Activated CD4-positive, CD25-positive, alpha-beta regulatory T cell treated with anti-CD3 and anti-CD28 coated beads, Interleukin-2, amount 50 U/mL, for 24 hours (primary cell): ENCODE results near the gene DMD.
"Not testable (repeated sequence)": the region's sequence is repeated elsewhere in the genome, so short reads cannot be mapped to it uniquely, and the experiment has no call there.

Experiments used
- ATAC-seq, 2 donors: fragments of 150-1000 bp; cut with Tn5 transposase; one replicate each; pipeline ENCODE4 v1.10.0; 2021; ENCODE audit warnings: mild to moderate bottlenecking in 1 of 2, moderate library complexity in 1 of 2

DMD gene

DNA sequence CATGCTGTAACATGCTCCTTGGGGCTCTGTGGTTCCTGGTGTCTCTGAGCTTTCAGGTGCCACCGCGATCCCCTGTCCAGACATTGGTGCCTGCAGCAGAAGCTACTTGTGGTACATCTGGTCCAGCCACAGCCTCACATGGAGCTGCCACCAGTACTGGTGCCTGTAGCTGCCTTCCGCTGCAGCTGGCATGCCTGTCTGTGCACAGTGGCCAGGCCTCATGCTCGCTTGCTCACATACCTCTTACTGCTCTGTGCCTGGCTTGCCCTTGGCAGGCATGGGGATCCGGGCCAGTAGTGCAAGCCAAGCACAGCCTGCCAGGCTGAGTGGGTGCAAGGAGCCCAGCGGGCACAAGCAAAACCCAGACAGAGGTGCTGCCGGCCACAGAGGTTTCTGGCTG lies 618.6 kb downstream of the DMD start:
- no peak for ATAC-seq

DNA sequence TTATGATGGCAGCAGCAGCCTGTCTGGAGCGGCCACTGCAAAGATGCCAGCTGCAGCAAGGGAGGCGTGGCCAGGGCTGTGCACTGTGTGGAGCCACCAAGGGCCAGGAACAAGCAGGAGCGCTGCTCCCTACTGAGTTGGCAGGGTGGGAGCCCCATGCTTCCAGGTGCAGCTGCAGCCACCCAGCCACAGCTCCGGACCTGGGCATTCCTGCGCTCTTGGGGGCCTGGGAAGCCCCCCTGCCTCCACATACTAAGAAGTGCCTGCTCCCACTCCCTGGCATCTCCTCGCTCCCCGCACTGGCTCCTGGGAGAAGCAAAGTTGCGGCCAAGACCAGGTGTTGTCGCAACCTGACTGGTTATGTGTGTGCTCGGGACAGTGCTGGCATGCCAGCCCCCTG lies 619.8 kb downstream of the DMD start:
- no peak for ATAC-seq

DNA sequence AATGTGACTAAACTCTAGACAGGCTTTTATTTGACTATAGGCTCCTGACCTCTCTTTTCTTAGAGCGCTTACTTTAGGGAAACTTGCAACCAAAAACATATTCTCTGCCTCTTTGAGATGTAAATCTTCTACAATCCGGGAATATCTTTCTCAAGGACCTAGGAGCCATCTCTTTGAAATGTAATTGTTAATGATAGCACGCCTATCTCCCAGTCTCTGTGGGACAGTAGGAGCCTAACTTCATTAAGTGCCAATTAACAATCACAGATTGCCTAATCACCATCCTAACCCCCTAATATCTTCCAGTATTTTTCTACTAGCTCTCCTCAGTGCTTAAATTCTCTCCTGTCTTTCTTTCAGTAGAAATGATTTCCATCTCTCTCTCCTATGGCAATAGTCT lies 628.6 kb downstream of the DMD start:
- ATAC-seq, result no peak

DNA sequence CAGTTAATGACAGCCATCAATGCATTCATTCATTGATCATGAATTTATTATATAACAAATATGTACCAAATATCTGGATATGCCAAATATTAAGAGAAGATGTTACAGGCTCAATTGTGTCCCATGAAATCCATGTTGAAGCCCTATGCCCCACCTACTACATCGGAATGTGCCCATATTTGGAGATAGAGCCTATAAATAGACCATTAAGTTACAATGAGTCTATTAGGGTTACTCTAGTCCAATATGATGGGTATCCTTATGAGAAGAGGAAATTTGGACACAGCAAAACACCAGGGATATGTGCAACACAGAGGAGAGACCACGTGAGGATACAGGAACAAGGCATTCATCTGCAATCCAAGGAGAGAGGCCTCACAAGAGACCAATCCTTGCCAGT lies 634.5 kb downstream of the DMD start:
- ATAC-seq, result no peak

DNA sequence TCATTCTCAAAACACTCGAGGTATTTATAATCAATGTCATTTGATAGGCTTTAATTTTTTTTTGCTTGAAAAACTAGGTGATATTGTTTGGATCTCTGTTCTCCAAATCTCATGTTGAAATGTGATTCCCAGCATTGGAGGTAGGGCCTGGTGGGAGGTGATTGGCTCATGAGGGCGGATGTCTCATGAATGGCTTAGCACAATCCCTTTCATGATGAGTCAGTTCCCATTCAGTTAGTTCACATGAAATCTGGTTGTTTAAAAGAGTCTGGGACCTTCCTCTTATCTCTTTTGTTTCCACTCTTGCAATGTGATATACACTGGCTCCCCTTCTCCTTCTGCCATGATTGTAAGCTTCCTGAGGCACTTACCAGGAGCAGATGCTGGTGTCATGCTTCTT lies 638.7 kb downstream of the DMD start:
- ATAC-seq, result no peak

DNA sequence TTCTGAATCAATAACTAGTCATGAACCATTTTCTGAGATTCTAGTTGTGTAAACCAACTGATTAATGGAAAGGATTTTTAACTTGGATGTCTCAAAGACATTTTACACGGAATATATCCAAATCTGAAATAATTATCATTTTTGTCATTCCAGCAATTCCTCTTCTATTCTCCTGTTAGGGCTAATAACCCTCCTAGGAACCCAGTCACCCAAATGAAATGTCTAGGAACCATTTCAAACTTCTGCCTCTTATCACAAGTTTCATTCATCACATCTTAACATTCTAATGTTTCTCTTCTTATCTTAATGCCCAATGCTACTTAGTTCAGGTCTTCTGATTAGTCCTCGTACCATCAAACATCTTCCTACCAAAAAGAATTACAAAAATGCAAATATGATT lies 639.8 kb downstream of the DMD start:
- ATAC-seq, result no peak

DNA sequence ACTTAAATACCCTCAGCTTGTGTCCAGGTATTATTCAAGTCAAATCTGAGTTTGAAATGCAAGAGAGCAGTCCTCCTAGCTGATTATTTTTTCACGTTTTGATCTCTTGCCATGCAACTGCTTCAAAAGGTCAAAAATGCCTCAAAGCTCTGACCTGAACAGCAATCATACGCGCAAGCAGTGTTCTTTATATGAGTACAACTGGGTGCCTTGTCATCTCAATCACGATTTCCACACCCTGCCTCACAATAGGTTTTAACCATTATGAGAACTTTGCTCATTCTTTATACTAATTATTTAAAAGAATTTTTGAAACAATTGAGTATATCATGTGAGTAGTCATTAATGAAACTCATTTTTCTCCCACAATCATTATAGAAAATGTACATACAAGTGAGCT lies 649.1 kb downstream of the DMD start:
- ATAC-seq, result no peak

DNA sequence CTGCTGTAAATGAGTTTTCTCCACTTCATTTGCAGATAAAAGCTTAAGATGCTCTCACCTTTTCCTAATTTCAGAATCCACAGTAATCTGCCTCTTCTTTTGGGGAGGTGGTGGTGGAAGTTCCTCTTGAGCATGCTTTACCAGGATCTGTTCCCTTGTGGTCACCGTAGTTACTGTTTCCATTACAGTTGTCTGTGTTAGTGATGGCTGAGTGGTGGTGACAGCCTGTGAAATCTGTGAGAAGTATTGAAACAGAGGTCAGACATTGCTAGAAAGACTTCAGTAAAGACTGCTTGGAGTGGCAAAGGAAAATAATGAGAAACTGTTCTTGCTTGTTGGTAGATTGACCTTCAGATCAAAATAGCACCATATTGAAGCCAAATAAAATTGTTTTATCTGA lies 666.2 kb downstream of the DMD start:
- no peak for ATAC-seq

DNA sequence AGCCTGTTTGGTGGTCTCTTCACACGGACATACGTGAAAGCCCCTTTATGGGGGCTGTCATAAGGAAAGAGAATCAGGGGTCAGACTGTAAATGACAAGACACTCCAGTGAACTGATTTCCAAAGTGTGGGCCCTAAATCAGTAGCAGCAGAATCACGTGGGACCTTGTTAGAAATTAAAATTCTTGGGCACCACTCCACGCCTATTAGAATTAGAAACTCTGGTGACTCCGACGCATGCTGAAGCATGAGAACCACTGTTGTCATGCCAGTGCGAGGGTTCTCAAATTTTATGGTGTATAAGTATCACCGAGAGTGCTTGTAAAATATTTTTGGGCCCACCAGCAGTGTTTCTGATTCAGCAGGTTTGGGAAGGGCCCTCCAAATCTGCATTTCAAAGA lies 672.8 kb downstream of the DMD start:
- no peak for ATAC-seq

DNA sequence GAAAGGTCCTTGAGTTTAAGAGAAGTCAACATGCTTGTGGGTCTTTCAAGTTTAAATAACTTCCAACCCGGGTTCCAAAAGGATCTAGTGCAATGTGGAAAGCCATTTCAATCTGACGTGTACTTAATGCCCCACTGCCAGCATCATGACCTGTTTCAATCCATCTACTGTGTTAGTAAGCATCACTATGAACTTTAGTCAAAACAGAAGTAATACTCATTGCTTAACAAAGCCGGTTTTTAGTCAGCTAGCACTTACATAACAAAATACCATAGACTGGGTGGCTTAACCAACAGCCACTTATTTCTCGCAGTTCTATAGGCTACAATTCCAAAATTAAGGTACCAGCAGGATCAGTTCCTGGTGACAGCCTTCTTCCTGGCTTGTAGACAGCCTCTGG lies 677.5 kb downstream of the DMD start:
- no peak for ATAC-seq

DNA sequence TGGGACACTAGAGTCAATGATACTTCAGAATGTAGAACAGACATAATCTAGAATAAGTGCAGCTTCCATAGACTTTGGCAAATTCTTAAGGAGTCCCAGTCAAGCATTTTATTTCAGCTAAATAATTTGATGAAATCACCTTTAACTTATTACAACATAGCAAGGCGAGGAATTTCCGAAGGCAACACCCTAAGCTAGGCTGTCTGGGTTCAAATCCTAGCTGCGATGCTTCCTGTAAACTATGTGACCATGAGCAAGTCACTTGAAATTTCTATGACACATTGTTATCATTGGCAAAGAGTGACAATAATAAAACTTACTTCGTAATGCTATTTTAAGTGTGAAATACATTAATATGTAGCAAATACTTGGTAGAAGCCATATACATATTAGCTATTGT lies 679.1 kb downstream of the DMD start:
- no peak for ATAC-seq

DNA sequence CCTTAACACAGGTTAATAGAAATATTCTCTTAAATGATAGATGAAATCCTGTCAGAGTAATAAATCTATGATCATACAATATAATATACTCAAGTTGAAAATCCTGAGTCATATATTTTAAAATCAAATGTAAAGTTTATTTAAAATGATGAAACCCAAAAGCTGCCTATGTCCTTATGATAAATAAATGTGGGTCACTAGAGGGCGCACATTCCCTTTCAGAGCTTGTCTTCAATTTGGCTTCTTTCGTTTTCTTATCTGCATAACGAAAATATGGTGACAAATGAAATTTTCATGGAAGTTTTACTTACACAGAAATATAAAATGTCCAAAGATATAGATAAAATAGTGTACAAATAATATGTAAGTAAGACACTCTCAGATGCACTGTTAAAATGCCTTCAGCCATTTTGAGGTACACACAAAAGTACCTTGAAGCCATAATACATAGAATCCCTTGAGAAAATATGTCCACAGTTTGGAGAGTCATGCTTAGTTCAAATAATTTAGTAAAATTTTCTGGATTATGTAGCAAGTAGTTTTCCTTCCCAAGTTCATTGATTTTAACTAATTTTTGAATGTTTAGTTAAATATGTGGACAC lies 680.4 kb downstream of the DMD start:
- no peak for ATAC-seq

DNA sequence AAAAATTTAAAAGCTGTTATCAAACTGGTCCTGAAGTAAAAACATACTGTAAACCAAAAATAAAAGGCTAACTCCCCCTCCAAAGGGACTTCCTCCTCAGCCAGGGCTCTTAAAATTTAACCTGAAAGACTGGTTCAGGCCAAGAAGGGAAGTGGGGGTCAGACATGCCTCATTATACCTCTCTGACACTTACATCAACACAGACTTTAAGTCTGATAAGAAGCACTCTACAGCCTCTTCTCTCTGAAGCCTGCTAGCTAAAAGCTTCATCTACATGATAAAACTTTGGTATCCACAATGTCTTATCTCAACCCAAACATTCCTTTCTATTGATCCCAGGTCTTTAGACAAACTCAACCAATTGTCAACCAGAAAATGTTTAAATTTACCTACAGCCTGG lies 682.9 kb downstream of the DMD start:
- ATAC-seq, result not testable (repeated sequence)

DNA sequence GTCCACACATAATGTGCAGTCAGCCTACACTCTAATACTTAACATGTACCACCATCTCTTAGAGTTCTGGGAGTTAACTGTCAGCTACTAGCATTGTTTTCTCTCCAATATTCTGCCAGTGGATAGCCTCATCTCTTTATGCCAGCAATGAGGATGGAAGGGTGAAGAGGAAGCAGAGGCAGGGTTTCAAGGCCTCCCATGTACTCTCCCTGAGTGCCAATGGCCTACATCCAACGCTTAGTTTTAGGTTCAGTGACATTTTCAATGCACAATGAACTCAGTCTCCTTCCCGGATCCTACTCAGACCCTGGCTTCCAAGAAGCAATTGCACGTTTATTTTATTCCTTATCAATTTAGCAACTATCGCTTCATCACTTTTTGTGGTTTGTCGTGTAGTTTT lies 686.1 kb downstream of the DMD start:
- no peak for ATAC-seq

DNA sequence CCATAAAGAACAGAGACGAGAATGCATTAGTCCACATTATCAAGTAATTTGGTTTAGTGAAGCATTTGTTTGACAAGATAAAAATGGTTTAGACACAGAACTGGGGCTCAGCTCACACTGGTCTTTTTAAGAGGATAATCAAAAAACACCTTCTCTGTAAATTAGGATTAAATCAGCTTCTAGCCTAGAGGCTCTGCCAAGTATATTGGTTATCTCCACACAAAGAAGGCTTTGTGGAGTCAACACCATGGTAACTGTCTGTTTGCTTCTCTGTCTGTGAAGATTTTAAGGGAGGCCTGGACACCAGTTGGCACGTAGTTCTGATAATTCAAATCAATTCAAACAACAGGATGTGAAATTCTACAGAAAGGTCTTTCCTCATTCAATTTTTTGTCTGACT lies 687.0 kb downstream of the DMD start:
- no peak for ATAC-seq

DNA sequence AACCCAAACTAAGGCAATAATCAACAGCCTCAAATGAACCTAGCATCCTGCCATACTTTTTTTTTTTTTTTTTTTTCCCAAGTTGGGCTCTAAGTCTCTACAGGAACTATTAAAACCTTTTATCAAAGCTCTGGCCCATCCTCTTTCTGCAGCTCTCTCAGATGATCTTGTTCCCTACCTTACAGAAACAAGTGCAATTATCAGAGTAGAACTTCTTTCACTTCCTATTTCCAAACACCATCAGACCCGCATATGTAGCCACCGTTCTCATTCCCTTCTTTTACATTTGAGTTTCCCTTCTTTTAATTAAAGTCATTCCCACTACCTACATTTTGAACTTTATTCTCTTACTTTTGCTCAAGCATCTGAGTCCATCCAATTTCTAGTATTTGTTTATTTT lies 690.6 kb downstream of the DMD start:
- no peak for ATAC-seq

DNA sequence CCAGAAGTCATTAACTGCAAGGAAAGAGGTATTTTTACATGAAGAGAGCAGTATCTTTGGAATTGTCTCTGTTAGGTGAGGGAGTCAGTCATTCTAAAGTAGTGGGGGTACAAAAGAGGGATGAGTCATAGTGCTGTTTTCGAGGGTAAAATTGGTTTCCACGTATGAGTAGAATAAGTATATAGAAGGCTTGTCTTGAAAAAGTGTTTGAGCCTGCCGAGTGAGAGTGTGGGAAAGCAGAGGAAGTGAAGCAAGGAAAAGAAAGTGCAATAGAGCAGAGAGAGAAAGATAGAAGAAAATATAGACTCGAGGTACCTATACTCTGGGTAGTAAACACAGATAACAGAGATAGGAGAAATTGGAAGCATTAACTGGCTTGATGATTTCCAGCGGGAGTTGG lies 696.4 kb downstream of the DMD start:
- no peak for ATAC-seq

DNA sequence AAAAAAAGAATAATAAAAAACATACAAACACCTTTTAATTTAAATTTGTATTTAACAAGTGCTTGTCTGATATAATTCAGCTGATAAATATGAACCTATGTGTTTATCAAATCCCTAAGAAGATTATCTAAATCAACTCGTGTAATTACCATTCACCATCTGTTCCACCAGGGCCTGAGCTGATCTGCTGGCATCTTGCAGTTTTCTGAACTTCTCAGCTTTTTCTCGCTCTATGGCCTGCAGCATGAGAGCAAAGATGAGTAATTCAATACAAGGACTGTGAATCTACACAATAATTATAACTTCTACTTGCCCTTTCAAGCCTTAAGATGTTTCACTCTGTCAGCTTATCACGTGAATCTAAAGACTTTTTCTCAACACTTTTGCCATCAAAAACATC lies 709.7 kb downstream of the DMD start:
- no peak for ATAC-seq

DNA sequence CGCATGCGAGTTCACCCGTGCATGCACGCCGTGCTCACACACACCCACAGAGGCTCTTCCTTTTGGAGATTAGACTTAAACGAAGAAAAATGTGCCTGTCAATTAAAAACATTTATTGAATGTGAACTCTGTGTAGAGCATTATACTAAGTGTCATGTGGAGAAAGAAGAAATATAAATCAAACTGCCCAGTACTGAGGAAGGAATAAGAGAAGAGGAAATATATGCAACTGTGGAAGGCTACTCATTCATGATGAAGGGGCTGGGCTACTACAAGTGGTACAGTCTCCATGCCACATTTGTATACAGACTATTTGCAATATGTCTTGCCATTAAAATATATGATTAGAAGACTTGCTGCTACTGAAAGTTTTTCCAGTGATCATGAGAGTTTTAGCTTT lies 714.7 kb downstream of the DMD start:
- no peak for ATAC-seq

DNA sequence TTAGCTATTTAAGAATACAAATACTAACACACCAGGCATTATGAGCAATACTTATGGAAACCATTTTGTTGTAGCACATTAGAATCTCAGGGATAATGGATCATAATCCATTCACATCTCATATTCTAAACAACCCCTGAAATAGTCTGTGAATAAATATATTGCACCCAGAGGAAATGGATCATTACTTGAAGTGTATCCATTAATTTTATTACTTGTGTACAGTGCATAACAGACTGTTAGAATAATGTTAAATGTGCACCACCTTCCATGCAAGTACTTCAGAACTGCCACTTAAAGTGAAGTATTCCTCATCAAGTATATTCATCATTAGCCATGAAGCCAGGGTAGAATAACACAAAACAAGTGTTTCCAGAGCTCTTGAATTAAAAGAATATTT lies 715.5 kb downstream of the DMD start:
- ATAC-seq, result no peak

DNA sequence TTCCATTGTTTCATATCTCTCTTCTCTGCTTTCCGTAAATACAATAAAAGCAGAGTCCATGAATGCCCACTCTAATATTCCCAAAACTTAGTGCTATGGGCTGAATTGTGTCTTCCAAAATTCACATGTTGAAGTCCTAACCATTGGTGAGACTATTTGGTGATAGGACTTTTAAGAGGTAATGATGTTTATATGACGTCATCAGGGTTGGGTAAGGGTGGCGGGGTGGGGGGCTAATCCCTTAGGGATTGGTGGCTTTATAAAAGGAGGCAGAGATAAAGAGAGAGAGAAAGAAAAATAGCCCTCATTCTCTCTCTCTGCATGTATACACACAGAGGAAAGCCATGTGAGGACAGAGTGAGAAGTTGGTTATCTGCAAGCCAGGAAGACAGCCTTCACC lies 722.2 kb downstream of the DMD start:
- no peak for ATAC-seq

DNA sequence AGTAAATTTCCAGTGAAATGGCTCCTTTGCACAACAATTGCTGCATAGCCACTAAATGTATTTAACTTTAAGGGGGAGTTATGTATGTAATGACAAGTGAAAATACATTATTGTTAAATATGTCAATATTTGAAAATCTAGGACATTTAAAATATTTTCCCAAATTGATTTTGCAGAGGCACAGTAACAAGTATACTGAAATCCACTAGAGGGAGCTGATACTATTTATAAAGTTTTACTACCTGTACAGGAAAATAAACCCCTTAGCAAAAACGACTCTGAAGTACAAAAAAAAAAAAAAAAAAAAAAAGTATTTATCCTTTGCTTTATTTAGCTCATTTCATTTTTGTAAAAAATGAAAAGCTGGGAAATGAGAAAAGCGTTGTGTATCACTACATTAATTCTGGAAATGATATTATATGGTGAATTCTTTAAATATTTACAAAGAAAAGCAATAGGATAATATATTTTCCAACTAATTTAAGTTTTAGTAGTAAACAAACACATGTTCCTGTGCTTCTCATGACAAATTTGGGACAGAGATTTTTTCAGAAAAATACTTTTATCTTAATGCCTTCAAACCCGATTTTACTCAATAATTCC lies 727.7 kb downstream of the DMD start:
- no peak for ATAC-seq

DNA sequence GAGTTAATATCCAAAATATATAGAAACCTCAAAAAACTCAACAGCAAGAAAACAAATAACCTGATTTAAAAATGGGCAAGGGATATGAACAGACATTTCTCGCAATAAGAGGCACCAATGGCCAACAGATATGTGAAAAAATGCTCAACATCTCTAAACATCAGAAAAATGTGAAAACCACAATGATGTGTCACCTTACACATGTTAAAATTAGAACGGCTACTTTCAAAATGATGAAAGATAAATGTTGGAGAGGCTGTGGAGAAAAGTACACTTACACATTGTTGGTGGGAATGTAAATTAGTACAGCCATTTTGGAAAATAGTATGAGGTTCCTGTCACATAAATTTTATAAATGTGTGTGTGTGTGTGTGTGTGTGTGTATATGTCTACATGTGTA lies 731.3 kb downstream of the DMD start:
- ATAC-seq, result no peak

DNA sequence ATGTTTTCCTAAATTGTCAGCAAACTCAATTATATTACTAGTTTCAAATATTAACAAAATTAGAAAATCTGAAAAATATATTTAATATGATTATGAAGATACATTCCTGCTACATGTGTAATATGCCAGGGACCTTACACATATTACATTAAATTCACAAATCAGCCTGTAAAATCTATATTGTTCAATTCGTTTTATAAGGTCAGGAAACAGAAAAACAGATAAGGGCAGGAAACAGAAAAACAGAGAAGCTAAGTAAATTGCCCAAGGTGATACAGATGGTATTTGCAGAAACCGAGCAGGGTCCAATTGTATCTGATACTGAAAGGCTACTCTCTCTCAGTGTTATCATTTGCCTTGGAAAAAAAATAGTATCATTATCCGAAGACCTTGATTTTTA lies 739.0 kb downstream of the DMD start:
- ATAC-seq, result no peak

DNA sequence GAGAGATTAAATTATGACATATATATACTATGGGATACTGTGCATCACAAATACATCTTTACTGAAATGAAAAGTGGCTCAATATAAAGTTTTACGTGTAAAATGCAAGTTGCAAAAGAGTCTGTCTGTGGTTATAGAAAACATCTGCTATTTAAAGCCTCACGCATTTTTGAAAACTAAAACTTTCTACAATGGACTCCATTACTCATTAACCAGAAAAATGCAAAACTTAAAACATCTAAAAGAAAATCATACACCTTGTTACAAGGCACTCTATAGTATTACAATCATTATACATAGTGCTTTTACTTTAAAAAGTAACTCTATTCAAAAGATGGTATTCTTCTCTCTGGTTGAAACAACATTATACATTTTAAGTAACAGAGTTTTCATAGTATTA lies 755.6 kb downstream of the DMD start:
- ATAC-seq, result no peak
